ENCODE measurements around the gene TRRAP. TPM values are rescaled to one million over a fixed set of nuclear protein-coding genes. Genes with fewer than 3 reads are reported as not detected.
A peak's percentile ranks its signal among the peaks of the same experiment; 100 is the strongest.

TRRAP gene
- total RNA-seq, 1 donor from 2014 or later = 30.4 TPM

- Mint-ChIP-seq H3K9me3 (ENCODE audit: low read depth) (no peaks in the 10 kb centered on the region), H3K27ac (ENCODE audit: unreplicated experiment) (no peak overlapping the region), H3K4me3 (ENCODE audit: unreplicated experiment) (no peak overlapping the region), H3K27me3 (ENCODE audit: low read depth) (no peaks in the 10 kb centered on the region), H3K36me3 (ENCODE audit: low read depth) (peaks cover 39% of the 10 kb centered on the region), H3K4me1 (ENCODE audit: low read depth) (peaks cover 3% of the 10 kb centered on the region)
- TF ChIP-seq CTCF (IDR thresholded peaks at IDR 0.05) = no peak
- no peak for DNase-seq (ENCODE audit: low spot score)
These were observed 33.6 kb downstream of the TRRAP start for GRCh38 chr7:98911916-98912315.

DNA sequence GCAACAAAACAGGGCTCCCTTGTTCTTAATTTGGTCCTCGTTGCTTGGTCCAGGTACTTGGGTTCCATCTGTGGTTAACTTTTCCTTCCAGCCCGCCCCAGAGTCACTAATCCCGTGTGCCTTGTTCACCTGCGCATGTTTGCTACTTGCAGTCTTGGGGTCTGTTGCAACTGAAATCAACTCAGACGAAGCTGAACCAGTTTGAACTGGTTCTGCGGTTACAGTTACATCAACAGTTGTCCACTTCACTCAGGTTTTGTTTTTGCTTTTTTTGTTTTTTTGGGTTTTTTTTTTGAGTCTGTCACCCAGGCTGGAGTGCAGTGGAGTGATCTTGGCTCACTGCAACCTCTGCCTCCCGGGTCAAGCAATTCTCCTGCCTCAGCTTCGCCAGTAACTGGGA lies 34.7 kb downstream of the TRRAP start:
- H3K27me3 Mint-ChIP-seq (ENCODE audit: low read depth) = no peaks in the 10 kb centered on the region
- H3K27ac Mint-ChIP-seq (ENCODE audit: unreplicated experiment) = no peak overlapping the region
- no peak overlapping the region for H3K4me3 Mint-ChIP-seq (ENCODE audit: unreplicated experiment)
- no peak for DNase-seq (ENCODE audit: low spot score)
- peaks cover 41% of the 10 kb centered on the region for H3K36me3 Mint-ChIP-seq (ENCODE audit: low read depth)
- TF ChIP-seq CTCF (IDR thresholded peaks at IDR 0.05) = no peak
- peaks cover 3% of the 10 kb centered on the region for H3K4me1 Mint-ChIP-seq (ENCODE audit: low read depth)
- H3K9me3 Mint-ChIP-seq (ENCODE audit: low read depth) = no peaks in the 10 kb centered on the region

DNA sequence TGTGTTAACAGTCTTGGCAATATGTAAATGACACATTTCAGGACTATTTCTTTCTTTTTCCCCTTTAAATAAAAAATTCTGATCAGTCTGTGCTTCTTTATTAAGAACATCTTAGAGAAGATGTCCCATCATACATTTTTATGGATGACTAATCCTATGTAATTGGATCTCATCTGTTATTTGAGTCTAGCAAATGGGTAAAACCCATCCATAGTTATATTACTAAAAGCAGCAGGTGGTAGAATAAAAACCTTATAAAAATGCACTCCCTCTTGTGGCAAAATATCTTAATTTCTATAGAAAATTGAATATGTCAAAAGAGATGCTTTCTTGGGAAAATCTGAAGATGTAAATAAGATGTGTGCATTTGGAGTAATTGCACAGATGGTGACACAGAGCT lies 35.3 kb downstream of the TRRAP start:
- H3K4me1 Mint-ChIP-seq (ENCODE audit: low read depth) = peaks cover 3% of the 10 kb centered on the region
- no peak overlapping the region for H3K4me3 Mint-ChIP-seq (ENCODE audit: unreplicated experiment)
- no peak for DNase-seq (ENCODE audit: low spot score)
- TF ChIP-seq CTCF (IDR thresholded peaks at IDR 0.05) = peak; percentile 69
- H3K9me3 Mint-ChIP-seq (ENCODE audit: low read depth) = no peaks in the 10 kb centered on the region
- H3K27ac Mint-ChIP-seq (ENCODE audit: unreplicated experiment) = no peak overlapping the region
- no peaks in the 10 kb centered on the region for H3K27me3 Mint-ChIP-seq (ENCODE audit: low read depth)
- peaks cover 38% of the 10 kb centered on the region for H3K36me3 Mint-ChIP-seq (ENCODE audit: low read depth)

DNA sequence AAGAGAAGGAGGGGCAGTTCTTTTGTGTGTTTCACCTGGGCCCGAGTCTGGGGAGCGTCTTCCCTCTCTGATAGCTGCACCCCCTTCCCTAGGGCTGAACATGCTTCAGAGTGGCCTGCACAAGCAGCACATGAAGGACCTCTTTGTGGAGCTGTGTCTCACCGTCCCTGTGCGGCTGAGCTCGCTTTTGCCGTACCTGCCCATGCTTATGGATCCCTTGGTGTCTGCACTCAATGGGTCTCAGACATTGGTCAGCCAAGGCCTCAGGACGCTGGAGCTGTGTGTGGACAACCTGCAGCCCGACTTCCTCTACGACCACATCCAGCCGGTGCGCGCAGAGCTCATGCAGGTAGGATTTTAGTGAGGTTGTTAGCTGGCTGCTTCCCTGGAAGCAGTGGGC lies 39.0 kb downstream of the TRRAP start:
- Mint-ChIP-seq H3K36me3 (ENCODE audit: low read depth) (peaks cover 36% of the 10 kb centered on the region), H3K4me1 (ENCODE audit: low read depth) (peaks cover 8% of the 10 kb centered on the region), H3K27ac (ENCODE audit: unreplicated experiment) (no peak overlapping the region), H3K4me3 (ENCODE audit: unreplicated experiment) (no peak overlapping the region), H3K27me3 (ENCODE audit: low read depth) (no peaks in the 10 kb centered on the region), H3K9me3 (ENCODE audit: low read depth) (no peaks in the 10 kb centered on the region)
- TF ChIP-seq CTCF (IDR thresholded peaks at IDR 0.05) = no peak
- DNase-seq (ENCODE audit: low spot score) = no peak

DNA sequence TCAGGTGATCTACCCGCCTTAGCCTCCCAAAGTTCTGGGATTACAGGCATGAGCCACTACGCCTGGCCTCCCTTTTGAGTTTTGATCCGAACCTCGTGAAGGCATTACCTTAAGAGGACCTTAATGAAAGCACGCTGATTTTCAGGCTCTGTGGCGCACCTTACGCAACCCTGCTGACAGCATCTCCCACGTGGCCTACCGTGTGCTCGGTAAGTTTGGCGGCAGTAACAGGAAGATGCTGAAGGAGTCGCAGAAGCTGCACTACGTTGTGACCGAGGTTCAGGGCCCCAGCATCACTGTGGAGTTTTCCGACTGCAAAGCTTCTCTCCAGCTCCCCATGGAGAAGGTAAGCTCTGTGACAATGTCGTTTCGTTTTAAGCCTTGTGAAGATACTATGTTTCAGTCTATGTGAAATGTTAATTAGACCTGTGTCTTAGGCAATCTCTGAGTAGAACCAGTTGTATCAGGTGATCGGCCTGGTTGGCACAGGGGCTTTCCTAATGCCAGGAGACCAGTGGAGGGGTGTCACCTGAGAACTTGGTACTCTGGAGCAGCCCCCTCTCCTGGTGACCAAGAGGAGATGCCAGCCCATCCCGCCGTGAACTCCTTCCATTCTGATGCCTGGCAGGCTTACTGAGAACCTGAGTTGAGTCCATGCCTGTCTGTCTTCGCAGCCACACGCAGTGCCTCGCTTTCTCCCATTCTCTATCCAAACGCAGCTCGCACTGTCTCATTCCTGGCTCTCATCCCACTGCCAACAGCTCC lies 43.5 kb downstream of the TRRAP start:
- no peaks in the 10 kb centered on the region for H3K9me3 Mint-ChIP-seq (ENCODE audit: low read depth)
- H3K27me3 Mint-ChIP-seq (ENCODE audit: low read depth) = no peaks in the 10 kb centered on the region
- peaks cover 15% of the 10 kb centered on the region for H3K4me1 Mint-ChIP-seq (ENCODE audit: low read depth)
- H3K36me3 Mint-ChIP-seq (ENCODE audit: low read depth) = peaks cover 40% of the 10 kb centered on the region
- H3K4me3 Mint-ChIP-seq (ENCODE audit: unreplicated experiment) = no peak overlapping the region
- no peak for TF ChIP-seq CTCF (IDR thresholded peaks at IDR 0.05)
- H3K27ac Mint-ChIP-seq (ENCODE audit: unreplicated experiment) = peak overlapping the region; percentile 89
- DNase-seq (ENCODE audit: low spot score) = no peak

All from chondrocyte (in vitro differentiated cells).